CD4-positive, alpha-beta T cell treated with Interleukin-4 for 4 hours (primary cell): Measurements from ENCODE around the gene LDLRAD2.
"Not testable (repeated sequence)": the region's sequence is repeated elsewhere in the genome, so short reads cannot be mapped to it uniquely, and the experiment has no call there.

Experiments
- DNase-seq: peaks from one replicate; pipeline ENCODE4 v3.0.0-alpha.2; 2020

Gene LDLRAD2

DNA sequence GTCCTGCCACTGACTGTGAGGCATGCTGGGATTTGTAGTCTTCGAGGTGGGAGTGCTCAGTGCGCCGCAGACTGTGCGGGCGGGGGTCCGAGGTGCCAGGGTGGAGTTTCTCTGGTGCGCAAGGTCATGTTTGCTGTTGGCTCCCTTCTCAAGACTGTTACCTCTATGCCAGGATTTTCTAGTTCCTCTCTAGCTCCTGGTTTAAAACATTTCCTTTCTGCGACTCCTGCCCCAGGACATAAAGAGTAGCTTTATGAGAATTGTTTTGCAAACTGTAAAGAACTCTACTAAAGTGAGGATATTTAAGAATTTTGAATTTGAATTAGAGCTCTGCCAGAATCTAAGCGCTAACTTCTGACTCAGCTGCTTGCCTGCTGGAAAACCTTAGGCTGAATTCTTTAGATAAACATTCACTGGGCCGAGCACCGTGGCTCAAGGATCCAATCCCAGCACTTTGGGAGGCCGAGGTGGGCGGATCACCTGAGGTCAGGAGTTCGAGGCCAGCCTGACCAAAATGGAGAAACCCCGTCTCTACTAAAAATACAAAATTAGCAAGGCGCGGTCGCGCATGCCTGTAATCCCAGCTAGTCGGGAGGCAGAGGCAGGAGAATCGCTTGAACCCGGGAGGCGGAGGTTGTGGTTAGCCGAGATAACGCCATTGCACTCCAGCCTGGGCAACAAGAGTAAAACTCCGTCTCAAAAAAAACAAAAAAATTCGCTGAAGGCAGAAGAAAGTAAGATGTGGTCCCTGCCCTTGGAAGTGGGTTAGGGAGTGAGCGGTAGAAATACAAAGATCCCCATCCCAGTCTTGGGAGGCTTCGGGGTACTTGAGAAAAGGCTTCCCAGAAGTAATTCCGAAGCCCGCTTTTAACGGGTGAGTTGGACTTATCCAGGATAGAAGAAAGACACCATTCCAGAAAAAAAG is 28.1 kb upstream of the LDLRAD2 start:
- no peak for DNase-seq

DNA sequence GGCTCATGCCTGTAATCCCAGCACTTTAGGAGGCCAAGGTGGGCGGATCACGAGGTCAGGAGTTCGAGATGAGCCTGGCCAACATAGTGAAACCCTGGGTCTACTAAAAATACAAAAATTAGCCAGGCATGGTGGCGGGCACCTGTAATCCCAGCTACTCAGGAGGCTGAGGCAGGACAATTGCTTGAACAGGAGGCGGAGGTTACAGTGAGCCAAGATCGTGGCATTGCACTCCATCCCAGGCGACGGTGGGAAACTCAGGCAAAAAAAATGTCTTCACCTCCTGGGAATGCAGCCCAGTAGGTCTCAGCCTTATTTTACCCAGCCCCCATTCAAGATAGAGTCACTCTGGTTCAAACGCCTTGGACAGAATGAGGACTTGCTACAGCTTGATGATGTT is 26.3 kb upstream of the LDLRAD2 start:
- not testable (repeated sequence) for DNase-seq

DNA sequence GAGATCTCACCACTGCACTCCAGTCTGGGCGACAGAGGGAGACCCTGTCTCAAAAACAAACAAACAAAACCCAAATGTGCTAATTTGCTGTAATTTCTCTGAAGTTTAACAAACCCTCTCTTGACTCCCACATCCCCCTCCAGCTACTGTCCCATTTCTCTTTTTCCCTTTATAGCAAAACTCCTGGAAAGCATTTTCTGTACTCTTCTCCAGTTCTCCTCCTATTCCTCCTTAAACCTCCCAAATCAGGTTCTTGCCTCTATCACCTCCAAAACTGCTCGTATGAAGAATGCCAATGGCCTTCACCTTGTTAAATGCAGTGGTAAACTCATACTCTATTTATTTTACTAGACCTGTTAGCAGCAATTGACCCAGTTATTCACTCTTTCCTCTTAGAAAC is 25.4 kb upstream of the LDLRAD2 start:
- no peak for DNase-seq

DNA sequence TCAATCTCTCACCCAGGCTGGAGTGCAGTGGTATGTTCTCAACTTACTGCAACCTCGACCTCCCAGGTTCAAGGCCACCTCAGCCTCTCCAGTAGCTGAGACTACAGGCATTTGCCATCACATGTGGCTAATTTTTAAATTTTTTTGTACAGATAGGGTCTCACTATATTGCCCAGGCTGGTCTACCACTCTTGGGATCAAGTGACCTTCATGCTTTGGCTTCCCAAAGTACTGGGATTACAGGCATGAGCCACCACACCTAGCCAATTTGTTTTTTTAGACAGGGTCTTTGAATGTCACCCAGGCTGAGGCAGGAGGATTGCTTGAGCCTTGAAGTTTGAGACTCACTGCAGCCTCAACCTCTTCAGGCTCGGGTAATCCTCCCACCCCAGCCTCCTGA is 19.0 kb upstream of the LDLRAD2 start:
- DNase-seq: no peak

DNA sequence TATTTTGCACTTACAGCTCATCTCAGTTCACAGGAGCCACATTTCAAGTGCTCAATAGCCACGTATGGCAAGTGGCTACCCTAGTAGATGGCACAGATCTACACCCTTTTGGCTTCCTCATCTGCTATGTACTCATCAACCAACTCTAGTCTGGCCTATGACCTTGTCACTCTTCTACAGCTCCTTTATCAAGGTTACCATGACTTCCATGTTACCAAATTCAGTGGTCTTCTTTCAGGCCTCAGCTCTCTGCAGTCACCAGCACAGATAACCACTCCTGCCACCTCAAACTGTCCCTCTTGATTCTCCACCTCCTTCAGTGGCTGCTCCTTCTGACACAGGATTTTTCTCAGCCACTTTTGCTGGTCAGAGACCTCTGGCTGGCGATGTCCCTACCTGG is 17.4 kb upstream of the LDLRAD2 start:
- DNase-seq: no peak

DNA sequence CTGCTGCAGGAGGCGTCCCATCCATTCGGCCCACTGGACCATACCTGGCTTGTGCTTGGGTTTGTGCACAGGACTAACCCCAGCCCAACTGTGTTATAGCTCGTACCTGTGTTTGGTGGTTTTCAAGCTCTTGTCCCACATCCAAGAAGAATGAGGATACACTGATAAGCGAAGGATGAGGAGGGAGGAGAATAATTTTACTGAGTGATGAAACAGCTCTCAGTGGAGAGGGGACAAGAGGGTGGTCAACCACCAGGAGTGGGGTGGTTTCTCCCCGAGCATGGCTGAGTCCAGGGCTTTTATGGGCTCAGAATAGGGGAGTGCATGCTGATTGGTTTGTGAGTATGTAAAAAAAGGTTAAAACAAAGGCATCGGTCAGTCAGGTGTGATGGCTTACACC is 17.0 kb upstream of the LDLRAD2 start:
- DNase-seq: no peak

DNA sequence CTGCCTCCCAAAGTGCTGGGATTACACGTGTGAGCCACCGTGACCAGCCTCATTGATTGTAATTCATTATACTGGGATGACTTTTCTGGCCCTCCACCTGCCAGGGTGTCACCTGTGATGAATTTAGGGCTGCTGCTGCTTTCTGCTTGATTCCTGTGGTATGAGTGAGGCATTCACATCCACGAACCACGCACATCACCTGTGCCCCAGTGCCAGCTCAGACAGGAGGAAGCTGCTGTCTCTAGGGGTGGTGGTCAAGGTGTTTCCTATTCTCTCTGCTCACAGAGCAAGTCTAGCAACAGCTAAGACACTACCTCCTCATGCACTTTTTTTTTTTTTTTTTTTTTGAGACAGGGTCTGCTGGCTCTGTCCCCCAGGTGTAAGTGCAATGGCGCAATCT is 12.3 kb upstream of the LDLRAD2 start:
- no peak for DNase-seq

DNA sequence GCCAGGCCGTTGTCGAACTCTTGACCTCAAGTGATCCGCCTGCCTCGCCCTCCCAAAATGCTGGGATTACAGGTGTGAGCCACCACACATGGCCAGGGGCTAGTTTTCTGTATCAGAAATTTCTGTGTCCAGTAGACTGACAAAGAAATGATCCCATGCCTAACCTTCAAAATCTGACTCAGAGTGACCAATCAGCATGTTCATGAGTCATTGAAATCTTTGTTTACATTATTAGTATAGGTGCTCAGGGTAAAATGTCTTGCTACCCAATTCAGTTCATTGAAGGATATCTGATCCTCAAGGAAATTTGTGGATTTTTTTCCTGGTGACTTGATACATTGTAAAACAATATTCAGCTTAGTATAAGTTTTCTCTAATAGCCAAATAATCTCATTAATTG is 11.0 kb upstream of the LDLRAD2 start:
- DNase-seq: no peak

DNA sequence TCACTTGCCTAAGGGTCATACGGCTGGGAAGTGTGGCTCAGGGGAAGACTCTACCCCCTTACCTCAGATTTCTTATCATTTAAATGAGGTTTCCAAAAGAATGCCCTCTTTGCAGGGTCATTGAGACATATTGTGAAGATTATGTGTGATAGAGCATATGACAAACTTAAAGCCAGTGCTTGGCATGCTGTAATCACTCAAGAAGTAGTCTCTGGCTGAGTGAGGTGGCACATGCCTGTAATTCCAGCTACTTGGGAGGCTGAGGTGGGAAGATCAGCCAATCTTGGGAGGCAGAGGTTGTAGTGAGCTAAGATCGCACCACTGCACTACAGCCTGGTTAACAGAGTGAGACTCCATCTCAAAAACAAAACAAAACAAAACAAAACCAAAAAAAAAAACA is 7.5 kb upstream of the LDLRAD2 start:
- no peak for DNase-seq

DNA sequence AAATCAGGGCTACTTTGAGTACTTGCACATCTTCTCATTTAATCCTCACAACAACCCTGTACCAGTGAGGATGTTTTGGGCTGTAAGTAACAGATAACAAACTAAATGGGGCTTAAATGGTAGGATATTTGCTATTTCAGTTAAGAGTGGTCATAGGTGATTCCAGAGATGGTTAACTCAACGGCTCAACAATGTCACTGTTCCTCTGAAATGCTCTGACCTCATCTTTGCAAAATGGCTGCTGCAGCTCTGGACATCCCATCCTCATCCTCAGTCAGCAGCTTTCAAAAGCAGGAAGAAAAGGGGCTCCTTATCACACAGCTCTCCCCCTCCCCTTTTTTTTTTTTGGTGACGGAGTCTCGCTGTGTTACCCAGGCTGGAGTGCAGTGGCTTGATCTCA is 1.5 kb downstream of the LDLRAD2 start:
- no peak for DNase-seq

DNA sequence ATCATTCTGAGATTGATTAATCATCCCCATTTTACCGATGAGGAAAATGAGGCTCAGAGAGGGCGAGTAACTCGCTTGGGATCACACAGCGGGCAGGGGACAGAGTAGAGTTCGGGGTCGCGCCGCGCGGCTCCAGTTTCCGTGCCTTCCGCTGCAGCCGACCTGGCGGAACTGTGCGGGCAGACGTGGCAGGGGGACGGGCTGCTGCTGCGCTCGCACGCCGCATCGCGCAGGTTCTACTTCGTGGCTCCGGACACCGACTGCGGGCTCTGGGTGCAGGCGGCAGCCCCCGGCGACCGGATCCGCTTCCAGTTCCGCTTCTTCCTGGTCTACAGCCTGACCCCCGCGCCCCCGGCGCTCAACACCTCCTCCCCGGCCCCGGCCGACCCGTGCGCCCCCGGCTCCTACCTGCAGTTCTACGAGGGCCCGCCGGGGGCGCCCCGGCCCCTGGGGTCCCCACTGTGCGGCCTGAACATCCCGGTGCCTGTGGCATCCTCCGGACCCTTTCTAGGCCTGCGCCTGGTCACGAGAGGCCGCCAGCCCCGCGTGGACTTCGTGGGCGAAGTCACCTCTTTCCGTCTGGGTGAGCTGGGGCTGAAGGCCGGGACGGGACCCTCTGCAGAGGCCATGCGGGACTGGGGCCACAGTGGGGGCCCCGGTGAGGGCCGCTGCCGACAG is 2.3 kb downstream of the LDLRAD2 start:
- no peak for DNase-seq

DNA sequence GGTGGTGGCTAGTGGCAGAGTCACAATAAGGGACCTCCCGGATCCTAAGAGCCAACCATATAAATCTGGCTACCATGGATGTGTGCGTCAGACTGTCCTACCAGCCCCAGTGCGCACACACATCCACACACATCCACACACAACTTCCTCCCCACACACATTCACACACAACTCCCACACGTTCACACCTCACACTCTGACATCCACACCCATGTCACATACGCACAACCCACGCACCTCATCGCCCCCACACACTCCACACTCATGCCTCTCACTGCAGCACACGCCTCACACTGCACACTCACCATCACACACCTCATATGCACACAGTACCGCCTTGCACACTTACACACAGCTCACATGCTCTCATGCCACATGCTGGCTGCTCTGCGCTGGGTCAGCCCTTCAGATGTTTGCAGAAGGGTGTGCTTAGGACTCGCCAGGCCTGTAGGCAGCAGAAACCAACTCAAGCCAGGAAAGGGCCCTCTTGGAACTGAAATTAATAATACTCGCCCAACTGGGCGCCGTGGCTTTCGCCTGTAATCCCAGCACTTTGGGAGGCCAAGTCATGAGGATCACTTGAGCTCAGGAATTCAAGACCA is 3.0 kb downstream of the LDLRAD2 start:
- DNase-seq: no peak

DNA sequence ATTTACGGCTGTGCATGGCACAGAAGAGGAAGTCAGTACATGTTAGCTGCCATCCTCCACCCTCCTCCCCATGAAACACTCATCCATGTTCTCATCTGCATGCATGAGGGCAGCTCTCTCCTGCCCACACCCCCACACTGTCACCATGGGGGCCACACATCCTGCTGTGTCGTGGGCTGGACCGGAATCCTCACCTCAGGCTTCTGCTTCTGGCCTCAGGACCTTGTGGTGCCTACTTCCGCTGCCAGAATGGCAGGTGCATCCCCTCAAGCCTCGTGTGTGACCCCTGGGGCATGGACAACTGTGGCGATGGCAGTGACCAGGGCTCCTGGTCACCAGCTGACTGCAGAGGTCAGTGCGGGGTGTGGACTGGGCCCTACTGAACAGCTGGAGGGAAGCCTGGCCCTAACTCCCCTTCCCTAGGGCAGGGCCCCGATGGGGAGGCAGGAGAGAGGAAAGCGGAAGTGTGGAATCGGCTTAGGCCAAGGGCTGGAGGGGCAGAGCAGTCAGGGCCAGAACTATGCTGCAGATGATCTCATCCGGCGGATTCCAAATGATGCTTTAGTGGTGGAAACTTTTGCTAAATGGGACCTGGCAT is 3.8 kb downstream of the LDLRAD2 start:
- DNase-seq: no peak

DNA sequence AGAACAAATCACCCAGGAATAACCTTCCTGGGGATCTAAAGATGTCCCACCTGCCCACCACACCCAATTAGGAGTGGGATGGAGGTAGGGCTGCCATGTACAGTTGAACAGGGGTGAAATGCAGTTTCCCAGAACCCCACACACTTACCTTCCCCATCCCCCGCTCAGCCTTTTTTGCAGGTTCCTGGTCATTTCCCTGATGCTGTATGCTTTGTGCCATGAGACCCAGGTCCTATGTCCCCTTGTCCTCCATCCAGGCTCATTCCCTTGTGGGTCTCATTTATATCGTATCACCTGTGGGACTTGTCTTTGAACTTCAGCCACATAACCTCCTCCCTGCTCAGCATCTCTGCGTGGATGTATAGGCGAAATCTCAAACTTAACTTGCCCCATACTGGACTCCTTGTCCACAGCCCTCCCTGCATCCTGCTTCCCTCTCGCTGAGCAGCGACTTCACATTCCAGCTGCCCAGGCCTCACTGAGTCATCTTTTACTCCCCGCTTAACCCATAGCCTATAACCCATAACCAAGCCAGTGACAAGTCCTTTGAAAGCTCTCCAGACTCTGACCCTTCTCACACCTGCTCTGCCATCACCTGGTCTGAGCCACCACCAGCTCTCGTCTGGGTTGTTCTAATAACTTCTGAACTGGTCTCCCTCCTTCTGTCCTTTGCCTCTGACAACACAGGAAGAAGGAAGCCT is 4.7 kb downstream of the LDLRAD2 start:
- no peak for DNase-seq

DNA sequence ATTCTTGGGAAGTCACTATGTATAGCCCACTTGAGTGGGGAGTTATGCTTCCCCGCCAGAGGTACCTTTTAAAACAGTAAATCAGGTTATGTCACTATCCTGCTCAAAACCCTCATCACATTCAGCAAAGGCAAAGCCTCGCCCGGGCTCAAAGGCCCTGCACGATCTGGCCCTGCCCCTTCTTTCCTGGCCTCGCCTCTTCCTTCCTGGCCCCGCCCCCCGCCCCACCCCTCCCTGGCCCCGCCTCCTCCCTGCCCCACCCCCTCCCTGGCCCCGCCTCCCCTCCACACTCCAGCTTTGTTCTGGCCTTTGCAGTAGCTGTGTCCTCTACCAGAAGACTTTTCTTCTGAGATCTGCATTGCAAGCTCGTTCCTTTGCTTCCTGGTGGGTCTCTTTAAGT is 6.6 kb downstream of the LDLRAD2 start:
- peak; percentile 17 for DNase-seq

DNA sequence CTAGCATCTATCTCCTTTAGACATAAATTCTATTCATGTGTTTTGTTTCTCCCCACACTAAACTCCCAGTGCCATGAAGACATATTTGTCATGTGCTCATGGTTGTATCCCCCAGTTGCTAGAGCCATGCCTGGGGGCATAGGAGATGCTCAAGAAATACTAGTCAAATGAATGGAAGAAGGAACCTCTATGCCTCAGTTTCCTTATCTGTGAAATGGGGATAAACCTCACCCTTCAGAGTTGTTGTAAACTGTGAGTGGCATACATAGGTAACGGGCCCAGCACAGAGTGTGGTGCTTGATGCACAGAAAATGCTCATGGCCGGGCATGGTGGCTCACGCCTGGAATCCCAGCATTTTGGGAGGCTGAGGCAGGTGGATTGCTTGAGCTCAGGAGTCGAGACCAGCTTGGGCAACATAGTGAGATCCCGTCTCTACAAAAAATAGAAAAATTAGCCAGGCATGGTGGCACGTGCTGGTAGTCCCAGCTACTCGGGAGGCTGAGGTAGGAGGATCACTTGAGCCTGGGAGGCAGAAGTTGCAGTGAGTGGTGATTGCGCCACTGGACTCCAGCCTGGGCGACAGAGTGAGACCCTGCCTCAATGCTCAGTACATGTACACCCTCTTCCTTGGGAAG is 8.7 kb downstream of the LDLRAD2 start:
- no peak for DNase-seq

DNA sequence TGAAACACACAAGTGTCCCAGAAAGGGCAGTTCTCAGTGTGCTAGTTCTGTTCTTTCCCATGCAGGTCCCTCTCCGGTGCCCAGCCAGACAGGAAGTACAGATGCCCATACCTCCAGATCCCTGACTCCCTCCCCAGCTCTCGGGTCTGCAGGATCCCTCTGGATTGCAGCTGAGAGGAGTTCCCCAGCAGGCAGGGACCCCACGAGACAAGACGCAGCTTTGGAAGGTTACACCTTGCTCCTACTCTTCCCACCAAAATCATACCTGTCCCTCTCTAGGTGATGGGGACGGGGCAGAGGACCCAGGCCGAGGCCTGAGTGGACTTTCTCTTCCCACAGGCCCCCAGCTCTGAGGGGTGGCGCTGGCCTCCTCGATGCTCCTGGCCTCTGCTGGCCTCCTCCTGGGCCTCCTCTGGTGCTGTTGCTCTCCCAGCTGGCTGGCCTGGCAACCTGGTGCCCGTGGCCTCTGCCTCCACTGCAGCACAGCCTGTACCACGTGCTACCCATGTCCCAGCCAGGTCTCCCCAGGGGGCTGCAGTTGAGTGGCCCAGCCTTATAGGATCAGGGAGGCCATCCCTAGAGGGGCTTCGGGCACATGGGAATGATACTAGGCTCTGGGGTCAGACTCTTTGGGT is 9.4 kb downstream of the LDLRAD2 start:
- DNase-seq: no peak

DNA sequence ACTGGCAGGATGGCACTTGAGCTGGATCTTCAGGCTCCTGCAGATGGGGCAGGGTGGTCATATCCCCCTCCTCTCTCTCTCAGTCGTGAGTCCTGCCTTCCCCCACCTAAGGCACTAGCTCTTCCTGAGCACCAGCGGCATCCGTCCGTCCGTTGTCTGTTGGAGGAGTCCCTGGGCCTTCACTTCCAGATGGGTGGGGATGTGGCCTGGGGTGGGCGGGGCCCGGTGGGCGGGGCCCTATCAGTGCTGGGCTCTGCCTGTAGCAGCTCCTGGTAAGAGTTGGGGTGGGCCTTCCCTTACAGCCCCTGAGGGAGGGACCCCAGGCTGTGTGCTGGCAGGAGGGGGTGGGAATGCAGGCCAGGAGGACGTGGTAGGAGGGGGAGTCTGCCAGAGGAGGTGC is 10.3 kb downstream of the LDLRAD2 start:
- no peak for DNase-seq

DNA sequence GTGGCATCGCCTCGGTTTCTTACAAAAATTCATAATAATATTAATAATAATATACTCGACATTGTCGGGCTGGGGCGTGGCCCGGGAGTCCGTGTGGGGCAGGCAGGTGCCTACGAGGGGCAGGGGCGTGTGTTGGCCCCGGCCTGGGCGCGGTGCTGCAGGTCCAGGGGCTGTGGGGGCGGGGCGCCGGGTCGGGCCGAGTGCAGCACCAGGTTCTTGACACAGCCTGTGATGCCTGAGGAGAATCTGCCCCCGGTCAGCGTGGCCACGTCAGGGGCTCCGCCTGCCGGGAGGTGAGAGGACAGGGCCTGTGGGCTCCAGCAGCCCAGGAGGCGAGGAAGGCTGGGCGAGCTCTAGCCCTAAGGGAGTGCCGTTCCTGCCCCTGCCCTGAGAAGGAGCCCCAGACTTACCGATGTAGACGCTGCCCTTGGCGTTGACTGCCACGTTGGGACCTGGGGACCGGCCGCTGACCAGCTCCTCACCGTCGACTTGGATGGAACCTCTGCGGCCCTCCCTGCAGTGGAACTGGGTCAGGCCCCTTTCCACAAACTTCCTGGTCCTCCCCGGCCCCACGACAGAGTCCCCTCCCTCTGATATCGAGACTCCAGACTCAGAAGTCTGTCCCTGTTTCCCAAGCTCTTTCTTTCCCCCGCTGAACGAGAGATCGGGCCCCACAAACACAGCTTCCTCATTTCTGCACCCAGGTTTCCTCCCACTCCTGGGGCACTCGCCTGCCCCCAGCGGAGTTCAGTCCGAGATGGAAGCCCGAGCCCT is 11.3 kb downstream of the LDLRAD2 start:
- no peak for DNase-seq

DNA sequence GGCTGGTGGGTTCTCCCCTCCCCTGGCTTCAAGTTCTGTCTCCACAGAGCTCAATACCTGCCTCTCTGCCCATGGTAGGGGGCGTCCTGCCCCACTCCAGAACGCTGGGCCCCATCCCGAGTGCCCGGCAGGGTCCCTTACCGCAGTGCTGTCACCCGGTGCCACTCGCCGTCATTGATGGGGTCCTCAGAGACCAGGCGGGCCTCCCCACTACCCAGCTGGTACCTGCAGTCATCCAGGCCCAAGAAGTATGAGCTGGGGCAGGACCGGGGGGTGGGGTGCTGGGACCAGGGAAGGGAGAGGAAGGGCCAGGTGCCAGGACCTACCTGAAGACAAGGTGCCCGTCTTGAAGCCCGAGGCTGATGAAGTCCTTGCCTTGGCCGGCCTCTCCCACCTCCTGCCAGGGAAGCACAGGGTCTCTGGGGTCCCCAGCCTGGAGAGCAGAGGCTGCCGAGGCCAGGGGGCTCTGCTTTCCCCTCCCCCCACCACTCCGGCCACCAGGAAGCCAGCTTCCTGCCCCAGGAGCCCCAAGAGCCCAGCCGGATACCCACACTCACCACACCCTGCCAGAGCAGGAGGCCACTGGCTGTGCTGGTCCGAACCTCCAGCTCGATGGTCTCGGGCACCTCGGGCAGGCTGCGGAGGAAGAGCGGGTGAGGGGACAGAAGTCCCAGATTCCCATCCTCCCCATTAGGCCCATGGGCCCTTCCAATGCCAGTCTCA is 12.1 kb downstream of the LDLRAD2 start:
- no peak for DNase-seq
